Fibroblast of upper back skin (primary cell): Measurements from ENCODE around the gene CD300A.

Source experiments
- DNase-seq: peaks from one replicate; pipeline ENCODE4 v3.0.0-alpha.2; 2013

Gene CD300A

DNA sequence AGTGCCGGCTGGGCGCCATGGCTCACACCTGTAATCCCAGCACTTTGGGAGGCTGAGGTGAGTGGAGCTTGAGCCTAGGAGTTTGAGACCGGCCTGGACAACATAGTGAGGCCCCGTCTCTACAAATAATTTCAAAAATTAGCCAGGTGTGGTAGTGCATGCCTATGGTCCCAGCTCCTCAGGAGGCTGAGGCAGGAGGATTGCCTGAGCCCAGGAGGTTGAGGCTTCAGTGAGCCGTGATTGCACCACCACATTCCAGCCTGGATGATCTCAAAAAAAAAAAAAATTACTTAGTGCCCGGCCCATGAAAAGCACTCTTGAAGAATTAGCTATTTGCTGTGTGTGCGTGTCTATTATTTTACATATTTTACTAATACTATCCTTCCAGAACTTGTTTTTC is 24.9 kb upstream of the CD300A start:
- no peak for DNase-seq

DNA sequence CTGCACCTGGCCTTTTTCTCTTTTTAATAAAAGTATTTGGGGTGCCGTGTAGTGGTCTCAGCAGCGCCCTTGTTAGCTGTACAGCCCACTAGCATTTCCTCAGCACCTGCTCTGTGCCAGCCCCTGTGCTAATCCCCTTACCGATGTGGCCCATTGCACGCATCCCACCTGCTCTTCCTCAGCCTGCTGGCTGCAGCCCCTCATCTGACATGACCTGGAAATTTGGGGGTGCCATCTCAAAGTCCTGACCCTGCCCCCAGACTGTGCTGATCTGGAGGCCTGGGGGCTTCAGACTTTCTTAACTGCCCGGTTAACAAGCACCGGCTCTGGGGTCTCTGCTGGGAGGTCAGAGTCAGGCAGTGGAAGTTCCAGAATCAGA is 24.2 kb upstream of the CD300A start:
- no peak for DNase-seq

DNA sequence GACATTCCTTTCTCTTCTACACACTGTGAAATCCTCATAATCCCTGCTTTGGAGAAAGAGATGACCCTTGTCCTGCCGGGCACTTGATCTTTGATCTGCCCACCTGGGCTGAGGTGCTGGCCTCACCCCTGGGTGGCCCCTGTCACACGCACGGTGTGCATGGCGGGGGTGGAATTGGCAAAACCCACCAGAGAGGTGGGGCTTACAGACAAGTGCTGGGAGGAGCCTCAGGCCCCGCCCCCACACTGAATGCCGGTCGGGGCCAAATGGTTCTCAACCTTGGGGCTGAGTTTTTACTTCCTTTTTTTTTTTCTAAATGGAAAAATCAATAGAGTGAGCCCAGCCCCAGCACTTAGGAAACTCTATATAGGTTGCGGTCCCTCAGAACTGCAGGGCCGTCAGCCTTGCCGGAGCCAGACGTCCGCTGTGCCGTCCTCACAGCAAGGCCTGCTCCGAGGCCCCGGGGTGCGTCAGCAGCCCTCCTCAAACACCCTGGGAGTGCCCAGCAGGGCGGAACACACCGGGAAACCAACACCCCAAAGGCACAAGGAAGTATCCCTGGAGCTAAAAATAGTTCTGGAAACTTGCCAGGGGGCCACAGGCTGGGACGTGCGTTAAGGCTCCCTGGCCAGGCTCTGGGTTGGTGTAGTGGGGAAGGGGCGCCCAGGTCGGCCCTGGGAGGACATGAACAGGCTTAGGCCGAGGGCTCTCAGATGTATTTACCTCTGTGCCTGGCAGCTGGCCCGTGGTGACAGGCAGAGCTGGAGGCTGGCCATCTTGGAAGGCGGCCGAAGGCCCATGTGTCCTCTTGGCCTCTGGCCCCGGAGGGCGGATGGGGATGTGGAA is 23.5 kb upstream of the CD300A start:
- DNase-seq: peak; percentile 13

DNA sequence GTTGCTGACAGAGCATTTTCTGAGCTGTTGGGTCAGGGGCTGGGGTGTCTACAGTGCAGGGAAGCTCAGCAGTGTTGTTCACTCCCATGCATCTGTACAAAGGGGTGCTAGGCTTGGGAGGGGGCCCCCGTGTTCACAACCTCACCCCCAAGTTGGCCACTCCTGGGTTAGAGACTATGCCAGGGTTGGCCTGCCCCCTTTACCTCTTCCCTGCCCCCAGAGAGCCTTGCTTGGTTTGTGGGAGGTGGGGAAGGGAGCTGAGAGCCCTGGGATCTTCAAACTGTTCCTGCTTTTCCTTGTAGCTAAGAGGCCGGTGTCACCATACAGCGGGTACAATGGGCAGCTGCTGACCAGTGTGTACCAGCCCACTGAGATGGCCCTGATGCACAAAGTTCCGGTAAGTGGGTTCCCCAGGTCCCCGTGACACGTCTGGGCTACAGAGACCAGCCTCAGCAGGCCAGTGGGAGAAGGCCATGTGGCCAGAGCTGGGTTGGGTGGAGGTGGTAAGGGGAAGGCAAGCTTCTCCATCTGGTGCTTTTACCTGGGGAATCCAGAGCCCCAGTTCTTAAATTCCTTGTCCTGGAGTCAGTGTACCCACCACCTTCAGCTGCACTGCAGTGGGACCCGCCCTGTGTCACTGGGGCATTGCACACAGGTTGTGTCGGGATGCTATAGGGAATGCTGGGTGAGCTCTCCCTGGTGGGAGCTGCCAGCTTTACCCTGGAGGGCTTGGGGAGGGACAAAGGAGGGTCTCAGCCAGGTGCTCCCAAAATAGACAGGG is 22.7 kb upstream of the CD300A start:
- no peak for DNase-seq

DNA sequence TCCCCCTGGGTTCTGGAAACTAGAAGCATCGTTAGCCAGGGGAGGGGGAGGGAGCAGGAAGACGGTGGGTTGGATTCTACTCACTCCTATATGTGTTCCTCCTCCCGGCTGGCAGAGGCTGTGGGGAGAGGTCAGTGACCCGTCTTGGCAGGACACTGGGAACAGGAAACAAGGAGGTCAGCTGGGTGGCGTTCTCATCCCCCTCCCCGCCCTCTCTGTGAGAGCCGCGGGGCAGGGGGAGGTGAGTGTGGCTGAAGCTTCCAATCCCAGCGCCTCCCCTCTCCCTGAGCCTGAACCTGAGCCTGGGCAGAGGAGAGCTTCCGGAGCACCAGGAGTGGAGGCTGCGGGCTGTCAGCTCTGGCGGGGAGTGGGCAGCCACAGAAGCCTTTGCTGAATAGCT is 22.0 kb upstream of the CD300A start:
- DNase-seq: no peak

DNA sequence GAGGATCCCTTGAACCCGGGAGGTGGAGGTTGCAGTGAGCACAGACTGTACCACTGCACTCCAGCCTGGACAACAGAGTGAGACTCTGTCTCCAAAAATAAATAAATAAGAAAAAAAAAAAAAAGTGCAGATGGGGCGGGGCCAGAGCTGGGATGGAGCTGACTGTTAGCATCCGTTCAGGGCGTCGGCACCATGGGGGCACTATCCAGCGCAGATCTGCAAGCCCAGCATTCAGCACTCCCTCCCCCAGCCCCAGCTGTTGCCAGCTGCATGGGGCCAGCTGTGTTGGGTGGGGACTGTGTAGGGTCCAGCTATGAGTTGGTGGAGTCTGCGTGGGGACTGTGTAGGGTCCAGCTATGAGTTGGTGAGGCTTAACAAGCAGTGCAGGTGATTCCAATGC is 21.3 kb upstream of the CD300A start:
- no peak for DNase-seq

DNA sequence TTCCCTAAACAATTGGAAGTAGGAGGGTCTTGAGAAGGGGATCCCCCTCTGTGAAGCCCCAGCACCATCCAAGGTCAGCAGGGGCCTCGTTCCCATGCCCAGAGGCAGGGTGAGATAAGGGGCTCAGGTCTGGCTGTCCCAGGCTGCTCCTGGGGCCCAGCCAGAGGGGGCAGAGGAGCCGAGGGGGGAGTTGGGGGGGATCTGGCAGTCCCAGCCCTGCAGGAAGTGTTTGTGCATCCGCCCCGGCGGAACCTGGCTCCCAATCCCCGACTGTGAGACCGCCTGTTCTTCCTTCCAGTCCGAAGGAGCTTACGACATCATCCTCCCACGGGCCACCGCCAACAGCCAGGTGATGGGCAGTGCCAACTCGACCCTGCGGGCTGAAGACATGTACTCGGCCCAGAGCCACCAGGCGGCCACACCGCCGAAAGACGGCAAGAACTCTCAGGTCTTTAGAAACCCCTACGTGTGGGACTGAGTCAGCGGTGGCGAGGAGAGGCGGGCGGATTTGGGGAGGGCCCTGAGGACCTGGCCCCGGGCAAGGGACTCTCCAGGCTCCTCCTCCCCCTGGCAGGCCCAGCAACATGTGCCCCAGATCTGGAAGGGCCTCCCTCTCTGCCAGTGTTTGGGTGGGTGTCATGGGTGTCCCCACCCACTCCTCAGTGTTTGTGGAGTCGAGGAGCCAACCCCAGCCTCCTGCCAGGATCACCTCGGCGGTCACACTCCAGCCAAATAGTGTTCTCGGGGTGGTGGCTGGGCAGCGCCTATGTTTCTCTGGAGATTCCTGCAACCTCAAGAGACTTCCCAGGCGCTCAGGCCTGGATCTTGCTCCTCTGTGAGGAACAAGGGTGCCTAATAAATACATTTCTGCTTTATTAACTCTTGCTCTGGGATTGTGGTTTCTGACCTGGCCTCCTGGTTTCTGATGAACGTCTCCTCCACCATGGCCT is 19.6 kb upstream of the CD300A start:
- no peak for DNase-seq

DNA sequence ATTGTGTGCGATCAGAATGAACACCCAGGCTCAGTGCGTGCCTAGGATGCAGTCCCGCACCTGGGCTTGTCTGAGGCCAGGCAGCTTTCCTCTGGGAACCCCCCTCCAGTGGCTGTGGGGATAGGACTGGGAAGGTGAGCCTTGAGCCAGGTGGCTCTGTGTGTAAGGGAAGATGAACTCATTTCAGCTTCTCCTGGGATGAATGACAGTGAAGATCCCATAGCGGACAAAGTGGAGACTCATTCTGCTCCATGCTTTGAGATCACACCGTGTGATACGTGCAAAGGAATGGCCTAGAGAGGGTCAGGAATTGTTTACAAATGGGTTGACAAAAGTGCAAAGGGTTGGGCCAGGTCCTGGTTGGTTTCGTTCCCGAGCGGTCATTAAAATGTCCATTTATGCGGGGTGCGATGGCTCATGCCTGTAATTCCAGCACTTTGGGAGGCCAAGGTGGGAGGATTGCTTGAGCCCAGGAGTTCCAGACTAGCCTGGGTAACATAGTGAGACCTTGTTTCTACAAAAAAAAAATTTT is 18.7 kb upstream of the CD300A start:
- no peak for DNase-seq

DNA sequence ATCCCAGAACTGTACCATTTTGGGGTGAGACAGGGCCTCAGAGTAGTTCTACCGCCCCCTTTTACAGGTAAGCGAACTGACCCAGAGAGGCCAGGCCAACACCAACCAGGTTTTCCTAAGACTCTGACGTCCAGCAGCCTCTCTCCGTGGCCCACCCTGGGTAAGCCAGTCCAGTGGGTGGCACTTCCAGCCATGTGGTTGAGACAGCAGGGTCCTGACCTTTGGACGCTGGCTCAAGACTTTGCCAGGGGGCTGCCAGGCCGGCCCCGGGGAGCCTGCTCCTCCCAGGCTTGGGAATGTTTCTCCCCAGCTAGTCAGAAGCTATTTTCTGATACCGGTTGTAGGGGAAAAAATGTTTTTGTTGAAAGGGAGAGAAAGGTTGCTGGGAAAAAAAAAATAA is 17.7 kb upstream of the CD300A start:
- DNase-seq: no peak

DNA sequence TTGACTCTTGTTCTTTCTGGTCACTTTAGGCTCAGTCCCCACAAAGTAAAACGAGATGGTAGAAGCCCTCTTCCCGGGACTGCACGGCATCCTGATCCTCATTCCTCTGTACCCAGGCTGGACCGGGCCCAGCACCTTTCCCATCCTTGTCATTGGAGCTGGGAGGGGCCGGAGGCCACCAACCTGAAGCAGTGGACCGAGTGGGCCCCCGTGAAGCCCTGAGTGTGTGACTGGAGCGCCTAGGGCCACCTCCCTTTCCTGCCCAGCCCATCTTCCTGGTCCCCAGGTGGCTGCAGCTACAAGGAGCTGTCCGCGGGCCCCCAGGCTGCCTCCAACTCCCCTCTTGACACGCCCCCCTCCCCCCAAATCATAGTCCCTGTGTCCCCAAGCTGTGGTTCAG is 17.1 kb upstream of the CD300A start:
- DNase-seq: no peak

DNA sequence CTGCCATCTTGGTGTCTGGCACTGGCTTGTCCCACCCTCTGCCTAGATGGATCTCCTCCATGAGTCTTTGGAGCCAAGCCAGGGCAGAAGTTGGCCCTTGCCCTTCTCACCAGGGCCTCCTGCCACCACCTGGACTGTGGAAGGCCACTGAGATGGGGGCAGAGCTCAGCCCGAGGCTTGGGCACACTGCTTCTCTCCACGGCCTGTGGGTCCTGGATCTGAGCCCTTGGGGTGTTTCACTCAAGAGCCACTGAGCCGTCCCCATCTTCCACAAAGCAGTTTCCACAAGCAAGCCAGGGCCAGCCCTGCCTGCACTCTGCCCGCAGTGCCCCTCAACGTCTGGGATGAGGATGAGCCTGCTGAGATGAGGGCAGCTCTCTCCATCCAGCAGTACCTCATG is 16.7 kb upstream of the CD300A start:
- DNase-seq: no peak

DNA sequence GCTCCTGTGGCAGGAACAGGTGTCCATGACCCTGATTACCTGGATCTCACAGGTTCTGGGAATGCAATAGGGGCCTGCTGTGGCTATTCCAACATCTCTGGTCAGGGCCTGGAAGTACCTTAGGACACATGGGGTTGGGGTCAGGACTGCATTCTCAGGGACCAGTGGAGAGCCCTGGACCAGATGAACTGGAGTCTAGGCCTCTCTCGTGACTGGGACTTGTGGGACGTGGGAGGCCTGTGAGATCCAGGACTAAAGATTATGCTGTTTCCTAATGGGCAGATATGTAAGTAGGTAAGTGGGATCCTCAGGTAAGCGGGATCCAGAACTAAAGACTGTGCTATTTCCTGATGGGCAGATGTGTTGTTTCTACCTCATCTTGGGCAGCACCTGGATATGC is 16.2 kb upstream of the CD300A start:
- DNase-seq: no peak

DNA sequence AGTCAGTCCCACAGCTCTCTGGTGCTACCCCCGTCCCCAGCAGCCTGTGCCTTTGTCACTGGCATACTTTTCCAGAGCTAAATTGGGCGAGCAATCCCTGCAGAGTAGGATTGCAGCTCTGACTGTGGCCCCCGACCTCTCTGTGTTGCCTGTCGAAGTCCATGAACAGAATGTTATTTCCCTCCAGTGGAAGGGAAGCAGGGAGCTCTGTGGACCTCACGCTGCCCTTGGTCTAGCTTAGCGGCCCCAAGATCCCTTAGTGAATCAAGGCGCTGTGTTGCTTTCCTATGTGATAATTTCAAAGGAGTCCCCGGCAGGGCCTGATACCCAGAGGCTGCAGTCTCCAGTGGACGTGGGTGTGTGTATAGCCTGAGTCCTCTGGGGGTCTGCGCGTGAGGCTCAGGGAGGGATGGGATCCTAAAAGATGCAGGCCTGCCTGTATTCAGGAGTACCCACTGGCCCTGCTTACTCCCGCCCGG is 15.5 kb upstream of the CD300A start:
- DNase-seq: no peak

DNA sequence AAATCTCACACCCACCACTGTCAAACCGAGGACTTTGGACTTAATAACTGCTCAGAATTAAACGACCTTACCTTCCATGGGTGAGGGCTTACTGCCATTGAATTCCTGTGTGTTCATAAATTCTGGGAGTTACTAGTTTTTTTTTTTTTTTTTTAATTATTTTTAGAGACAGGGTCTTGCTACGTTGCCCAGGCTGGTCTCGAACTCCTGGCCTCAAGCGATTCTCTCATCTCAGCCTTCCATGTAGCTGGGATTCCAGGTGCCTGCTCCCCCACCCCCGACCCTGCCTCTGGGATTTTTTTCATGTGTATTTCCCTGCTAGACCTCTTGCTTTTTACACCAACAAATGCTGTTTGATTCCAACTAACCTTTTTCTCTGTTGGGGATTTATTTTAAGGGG is 14.9 kb upstream of the CD300A start:
- no peak for DNase-seq

DNA sequence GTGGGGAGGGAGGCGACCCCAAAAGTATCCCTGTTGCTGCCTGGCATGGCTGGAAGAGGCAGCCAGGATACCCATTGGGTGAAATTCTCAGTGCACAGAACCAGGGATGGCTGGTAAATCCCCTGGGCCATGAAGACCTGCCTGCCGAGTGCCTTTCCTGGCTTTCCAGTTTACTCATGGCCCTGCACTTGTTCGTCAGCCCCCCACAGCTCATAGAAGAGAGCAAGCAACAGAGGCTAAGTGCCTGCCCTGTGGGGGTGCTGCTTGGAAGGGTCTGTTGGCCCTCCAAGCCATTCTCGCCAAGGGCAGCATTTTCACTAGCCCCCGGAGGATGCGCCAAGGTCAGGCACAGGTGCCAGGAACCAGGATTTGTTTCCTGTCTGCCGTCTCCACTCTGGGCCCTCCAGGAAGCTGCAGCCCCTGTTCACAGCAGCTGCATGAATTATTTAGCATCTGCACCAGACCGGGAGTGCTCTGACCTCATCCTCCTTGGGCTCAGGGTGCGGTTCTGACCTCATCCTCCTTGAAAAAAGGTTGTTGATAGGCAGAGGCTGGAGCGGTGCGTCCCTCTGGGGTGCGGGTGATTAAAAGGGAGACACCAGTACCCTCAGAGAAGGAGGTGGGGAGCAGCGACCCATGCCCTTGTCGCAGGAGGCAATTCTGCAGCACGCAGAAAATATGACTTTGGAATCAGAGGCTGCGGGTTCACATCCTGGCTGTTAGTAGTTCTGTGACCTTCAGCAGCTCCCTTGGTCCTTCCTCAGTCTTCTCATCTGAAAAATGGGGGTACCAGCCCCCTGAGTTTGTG is 14.2 kb upstream of the CD300A start:
- DNase-seq: no peak

DNA sequence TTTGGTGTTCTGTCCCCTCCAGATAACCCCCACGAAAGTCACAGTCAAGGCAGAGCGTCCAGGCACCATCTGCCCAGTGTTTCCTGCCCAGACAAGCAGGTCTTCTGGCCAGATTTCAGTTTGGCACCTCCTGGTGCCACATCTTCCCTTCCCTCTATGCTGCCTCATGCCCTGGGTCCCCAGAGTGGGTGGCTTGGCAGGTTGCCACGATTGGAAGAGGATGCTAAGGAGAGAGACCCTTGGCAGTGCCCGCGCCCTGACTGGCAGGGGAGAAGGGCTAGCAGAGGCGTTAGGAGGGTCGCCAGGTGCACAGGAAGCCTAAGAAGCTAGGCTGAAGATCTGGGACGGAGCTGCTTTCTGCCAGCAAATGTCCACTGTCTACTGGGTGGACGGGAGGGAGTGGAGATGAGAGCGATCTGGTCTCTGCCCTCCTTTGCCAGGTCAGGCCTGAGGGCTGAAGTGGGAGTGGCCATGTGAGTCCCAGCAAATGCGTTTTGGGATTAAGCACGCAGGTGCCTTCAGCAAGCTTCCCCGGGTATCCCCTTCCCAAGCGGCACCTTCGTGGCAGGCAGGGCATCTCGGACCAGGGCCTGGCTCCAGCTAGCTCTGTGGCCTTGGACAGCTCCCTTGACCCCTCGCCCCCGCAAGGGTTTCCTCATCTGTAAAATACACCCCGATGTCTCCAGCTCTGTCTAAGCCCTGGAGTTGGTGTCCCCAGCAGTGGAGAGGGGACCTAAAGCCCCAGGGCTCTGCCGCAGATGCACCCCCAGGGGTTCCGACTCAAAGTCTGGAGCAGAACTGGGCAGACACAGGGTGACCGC is 13.4 kb upstream of the CD300A start:
- no peak for DNase-seq

DNA sequence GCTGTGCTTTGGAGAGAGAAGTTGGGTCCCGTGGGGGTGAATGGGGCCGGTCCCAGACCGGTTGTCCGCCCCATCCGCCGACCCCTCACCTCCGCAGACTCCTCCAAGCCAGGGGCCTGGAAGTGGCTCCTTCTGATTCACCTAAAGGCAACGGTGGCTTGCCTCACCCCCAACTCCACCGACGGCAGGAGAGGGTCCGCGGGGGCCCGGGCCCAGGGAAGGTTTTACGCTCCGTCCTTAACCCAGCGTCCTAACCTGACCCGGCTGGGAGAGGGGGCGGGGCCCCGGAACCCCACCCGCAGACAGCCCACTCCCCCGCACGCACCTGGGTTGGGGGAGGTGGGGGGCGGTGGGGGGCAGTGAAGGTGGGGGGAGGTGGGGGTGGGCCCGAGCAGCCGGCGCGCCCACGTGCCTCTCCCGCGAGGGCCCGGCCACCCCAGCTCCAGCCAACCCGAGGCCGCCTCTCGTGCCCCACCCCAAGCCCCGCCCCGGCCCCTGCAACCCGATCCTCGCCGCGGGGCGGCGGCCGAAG is 12.7 kb upstream of the CD300A start:
- DNase-seq: no peak

DNA sequence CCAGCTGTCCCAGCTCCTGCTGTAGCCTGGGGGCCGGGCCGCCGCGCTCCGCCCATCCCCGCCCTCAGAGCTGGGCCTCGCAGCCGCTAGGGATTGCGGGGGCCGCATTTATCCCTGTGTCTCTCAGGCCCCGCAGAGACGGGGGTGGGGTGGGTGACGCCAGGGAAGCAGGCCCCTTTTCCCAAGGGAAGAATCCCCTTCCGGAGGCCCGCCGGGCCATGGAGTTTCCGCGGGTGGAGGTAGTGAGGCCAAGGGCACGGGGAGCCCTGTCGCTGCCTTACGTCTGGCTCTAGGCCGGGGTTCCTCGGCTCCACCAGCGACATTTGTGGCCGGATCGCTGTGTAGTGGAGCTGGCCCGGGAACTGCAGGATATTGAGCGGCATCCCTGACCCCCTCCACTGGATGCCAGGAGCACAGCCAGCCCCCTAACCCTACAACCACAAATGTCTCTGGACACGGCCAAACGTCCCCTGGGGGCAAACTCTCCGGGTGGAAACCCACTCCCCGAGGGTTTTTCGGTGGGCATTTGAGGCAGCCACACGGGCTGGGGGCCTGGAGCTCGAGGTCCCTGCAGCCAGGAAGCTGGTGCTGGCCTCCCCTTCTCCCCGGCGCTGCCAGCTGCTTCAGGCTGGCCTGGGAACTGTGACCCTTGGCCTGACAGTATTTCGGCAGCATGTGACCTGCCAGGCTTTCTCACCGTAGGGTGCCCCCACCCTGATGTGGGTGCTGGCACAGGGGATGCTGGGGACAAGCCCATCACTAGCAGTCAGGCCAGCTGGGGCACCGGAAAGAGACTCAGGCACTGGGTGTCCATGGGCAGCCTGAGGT is 12.0 kb upstream of the CD300A start:
- peak; percentile 79 for DNase-seq

DNA sequence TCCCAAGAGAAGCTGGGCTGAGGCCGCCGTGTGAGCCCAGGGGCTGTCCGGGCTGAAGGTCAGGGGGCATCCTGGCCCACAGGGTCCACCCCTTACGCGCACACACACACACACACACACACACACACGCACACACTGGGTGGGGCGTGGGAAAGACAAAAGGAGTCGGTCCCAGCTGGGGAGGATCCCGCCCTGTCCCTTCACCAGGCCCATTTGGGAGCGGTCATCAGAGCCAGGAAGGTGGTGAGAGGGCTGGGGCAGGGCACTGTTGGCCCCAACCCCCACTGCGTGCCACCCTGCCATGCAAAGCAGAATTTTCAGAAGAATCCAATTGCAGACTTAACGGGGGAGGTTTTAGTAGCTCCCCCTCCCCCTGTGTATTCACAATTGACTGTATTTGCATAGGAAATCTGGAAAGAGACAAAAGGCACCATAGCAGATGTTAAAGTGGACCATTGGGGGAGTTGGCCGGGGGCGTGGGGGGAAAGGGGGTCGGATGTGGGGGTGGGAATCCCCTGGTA is 11.3 kb upstream of the CD300A start:
- DNase-seq: no peak

DNA sequence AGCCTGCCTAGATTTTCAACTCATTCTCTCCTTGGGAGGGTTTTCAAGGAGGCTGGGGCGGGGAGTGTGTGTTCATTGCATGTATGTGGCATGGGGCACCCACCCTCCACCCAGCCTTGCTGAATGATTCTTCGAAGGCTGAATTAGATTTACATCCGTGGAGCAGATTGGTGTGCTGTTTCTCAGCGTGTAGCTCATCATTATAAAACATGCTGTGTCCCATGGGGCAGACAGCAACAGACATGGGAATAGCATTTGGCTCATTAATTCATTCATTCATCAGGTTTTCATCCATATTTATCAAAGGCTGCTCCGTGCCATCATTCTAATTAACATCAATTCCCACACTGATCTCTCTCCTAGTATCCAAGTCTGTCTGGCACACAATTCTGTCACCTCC is 10.6 kb upstream of the CD300A start:
- DNase-seq: no peak
